BJ (cell line): ENCODE data around the gene IGF2R. TPM values are rescaled to one million over a fixed set of nuclear protein-coding genes. Genes with fewer than 3 reads are reported as not detected.

Source experiments
- CTCF ChIA-PET: fragments of 350-600 bp; formaldehyde crosslinking; extraction: SDS; loops from one replicate; lab custom pipeline; 2021; ENCODE audit warnings: antibody characterized with exemption, inconsistent platforms; lab: Yijun Ruan, JAX
- POLR2A ChIA-PET: fragments of 300-600 bp; sonication (Branson Sonifier 250); formaldehyde crosslinking; extraction: SDS; loops from one replicate; lab custom pipeline; 2021; ENCODE audit warnings: antibody characterized with exemption; lab: Charles Lee
- DNase-seq: peaks from one replicate; pipeline ENCODE4 v3.0.0-alpha.2; 2011; ENCODE audit warnings: low read depth
- H3K27me3 ChIP-seq: 2 replicates; pipeline ENCODE4 v1.6.0; 2011; ENCODE audit warnings: low read length; ENCODE audit not compliant: control insufficient read depth, insufficient read depth
- H3K36me3 ChIP-seq: 2 replicates; pipeline ENCODE4 v1.5.1; 2011; ENCODE audit warnings: low read length; ENCODE audit not compliant: control insufficient read depth, insufficient read depth
- H3K4me3 ChIP-seq: 2 replicates; pipeline ENCODE4 v1.5.1; 2011; ENCODE audit warnings: low read depth, mild to moderate bottlenecking, control low read depth, low read length
- CTCF ChIP-seq: IDR thresholded peaks from 2 replicates; pipeline ENCODE4 v1.5.1; 2011; ENCODE audit warnings: low read depth, mild to moderate bottlenecking, control low read depth, inconsistent platforms, low read length, moderate library complexity; ENCODE audit not compliant: insufficient read depth
- polyA plus RNA-seq: library from polyadenylated mRNA; depleted of rRNA; stranded (reverse); fragments of >200 nt; gene quantifications from 2 replicates; pipeline ENCODE4 v1.2.3, GENCODE V29; 2011

IGF2R gene
- polyA plus RNA-seq, 1 experiment: 39.4 TPM

DNA sequence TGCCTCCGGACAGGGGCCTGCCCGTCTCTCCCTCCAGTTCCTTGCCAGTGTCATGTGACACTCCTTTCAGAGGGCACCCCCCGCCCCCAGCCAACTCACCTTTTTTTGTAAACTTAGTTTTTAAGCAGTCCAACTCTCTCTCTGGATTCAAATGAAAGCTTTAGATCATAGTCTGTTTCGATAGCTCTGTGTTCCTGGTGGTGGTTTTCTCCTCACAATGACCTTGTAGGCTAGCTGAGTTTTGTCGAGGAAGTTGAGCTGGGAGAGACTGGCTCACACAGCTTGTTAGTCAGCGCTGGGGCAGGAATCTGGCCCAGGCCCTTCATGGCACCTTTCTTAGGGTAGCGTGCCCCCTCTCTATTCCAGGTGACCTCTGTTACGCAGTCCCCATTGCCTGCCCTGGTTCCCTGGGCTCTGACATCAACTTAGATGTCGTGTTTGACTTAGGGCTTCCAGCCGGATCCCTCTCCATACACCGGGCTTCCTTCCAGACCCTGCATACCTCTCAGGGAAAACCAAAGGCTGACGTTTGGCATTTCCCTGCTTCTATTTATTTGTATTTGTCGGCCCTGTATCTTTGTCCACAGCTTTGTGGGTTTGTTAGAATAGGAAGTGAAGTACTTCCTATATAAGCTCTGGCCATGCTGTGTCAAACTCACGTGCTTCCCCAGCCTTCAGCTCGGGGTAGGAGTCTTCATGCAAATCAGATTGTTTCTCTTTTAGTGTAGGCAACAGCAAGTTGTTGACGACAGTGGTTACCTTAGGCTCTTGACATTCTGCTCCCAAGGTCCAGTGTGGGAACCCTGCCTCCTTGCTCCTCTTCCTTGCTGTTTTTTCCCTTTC lies 12.7 kb downstream of the IGF2R start:
- Histone ChIP-seq H3K27me3 (no peaks in the 10 kb centered on the region), H3K36me3 (no peaks in the 10 kb centered on the region), H3K4me3 (no peak overlapping the region)
- no peak for TF ChIP-seq CTCF
- ChIA-PET CTCF (interaction anchor here (0.5 to 2.4 kb wide), 2 partner anchors 9 to 1349 kb away, joined by 3 to 8 read pairs; no protein-coding TSS in a partner anchor), POLR2A (no interaction called here)
- no peak for DNase-seq

DNA sequence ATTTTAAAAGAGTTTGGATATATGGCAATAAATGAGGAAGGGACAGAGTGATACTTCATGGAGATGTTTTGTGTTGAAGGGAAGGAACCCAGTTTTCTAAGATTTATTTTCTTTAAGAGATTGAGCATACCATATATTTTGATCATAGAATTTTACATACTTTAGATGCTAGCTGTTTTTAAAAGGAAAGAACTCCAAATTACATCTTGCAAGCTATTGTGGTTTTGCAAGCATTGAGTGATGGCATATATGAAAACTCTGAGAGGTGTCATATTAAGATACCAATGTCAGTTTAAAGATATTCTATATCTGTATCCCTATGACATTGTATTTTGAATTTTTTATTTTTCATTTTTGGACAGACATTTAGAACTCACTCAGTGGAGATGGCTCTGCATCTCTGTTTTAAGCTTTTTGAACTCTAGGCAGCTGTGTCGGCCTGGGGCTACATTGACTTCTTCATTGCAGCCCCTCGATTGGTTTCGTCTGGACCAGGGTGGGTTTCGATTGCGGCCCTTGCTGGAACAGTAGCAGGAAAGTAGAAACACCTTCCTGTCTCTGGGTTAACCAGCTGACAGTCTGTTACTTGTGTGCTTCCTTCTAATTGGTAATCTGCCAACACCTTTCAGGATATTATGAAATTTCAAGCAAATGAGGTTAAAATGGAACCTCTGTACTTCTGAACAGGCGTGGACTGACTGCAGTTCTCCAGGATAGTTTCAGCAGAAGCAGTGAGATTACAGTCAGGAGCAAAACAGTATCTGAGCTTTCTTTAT lies 14.0 kb downstream of the IGF2R start:
- DNase-seq: no peak
- no peak for TF ChIP-seq CTCF
- H3K4me3 ChIP-seq: no peak overlapping the region
- H3K27me3 ChIP-seq: no peaks in the 10 kb centered on the region
- no peaks in the 10 kb centered on the region for H3K36me3 ChIP-seq
- CTCF ChIA-PET: interaction anchor here (2.4 kb wide), 1 partner anchor 10 kb away, joined by 8 read pairs; no protein-coding TSS in a partner anchor
- POLR2A ChIA-PET: no interaction called here

DNA sequence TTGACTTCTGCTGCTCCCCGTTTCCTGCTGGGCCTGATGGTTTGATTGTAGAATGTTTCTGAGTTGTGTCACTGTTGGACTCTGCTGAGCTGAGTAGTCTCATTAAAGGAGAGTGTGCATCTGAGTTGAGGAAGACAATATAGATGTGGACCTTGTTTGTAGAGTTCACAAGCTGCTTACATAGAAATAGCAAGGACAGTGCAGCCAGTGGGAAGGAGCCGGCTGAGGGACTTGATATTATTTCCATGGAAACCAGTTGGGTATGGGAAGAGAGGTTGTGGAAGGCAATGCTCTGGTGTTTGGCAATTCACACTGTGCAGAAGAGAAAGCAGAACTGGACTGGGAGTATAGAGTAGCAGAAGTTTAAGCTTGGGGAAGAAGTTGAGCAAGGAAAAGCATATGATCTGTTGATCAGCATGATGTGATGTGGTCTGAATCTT lies 14.8 kb downstream of the IGF2R start:
- no peaks in the 10 kb centered on the region for H3K36me3 ChIP-seq
- H3K27me3 ChIP-seq: no peaks in the 10 kb centered on the region
- TF ChIP-seq CTCF: no peak
- no peak overlapping the region for H3K4me3 ChIP-seq
- ChIA-PET POLR2A (no interaction called here), CTCF (interaction anchor here (0.8 to 2.4 kb wide), 2 partner anchors 11 to 31 kb away, joined by 3 to 8 read pairs; no protein-coding TSS in a partner anchor)
- DNase-seq: no peak

DNA sequence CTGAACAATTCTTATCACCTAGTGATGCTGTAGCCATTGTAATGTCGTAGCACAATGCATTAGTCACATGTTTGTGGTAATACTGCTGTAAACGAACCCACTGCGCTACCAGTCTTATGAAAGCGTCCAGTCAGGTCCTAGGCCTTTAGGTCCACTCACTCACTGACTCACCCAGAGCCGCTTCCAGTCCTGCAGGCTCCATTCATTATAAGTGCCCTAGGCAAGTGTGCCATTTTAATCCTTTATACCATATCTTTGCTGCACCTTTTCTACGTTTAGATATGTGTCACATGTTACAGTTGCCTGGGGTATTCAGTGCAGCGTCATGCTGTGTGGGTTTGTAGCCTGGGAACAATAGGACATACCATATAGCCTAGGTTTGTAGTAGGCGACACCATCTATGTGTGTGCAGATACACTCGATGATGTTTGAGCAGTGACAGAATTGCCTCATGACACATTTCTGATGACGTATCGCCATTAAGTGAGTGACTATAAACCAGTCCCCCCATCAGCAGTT lies 15.4 kb downstream of the IGF2R start:
- no peaks in the 10 kb centered on the region for H3K27me3 ChIP-seq
- no peak for DNase-seq
- TF ChIP-seq CTCF: no peak
- no peak overlapping the region for H3K4me3 ChIP-seq
- ChIA-PET CTCF (interaction anchor here (0.8 kb wide), 1 partner anchor 30 kb away, joined by 3 read pairs; no protein-coding TSS in a partner anchor), POLR2A (no interaction called here)
- H3K36me3 ChIP-seq: no peaks in the 10 kb centered on the region
